Measurements from ENCODE around the gene SPP1. TPM values are rescaled to one million over a fixed set of nuclear protein-coding genes. Genes with fewer than 3 reads are reported as not detected.

The SPP1 gene
- total RNA-seq, 2 donors from 2014 or later = 0.31 to 8.8 TPM

GRCh38 chr4:87941537-87942392, 33.7 kb upstream of the SPP1 start:
- Mint-ChIP-seq H3K27ac (no peak overlapping the region), H3K27me3 (ENCODE audit: insufficient read depth) (peaks cover 2% of the 10 kb centered on the region)

GRCh38 chr4:87943660-87944149, 31.8 kb upstream of the SPP1 start:
- Histone ChIP-seq H3K4me3 (ENCODE audit: low read length) (no peak overlapping the region), H3K9me3 (ENCODE audit: control insufficient read depth, low read length) (no peaks in the 10 kb centered on the region), H3K9ac (ENCODE audit: extremely low read depth, low read length, poor library complexity, severe bottlenecking) (no peak overlapping the region), H3K27ac (ENCODE audit: low read depth, low read length) (no peak overlapping the region), H3K36me3 (ENCODE audit: control insufficient read depth, insufficient read depth, low read length) (peaks cover 4% of the 10 kb centered on the region), H3K4me1 (ENCODE audit: control insufficient read depth, insufficient read depth, low read length) (no peaks in the 10 kb centered on the region), H3K27me3 (ENCODE audit: control insufficient read depth, insufficient read depth, low read length, poor library complexity, severe bottlenecking) (no peaks in the 10 kb centered on the region)
- WGBS, 2 experiments (ENCODE audit: insufficient coverage in 1 of 2, insufficient read length in 1 of 2) = 80 to 96% methylated on average over 1 to 3 of the region's 3 CpGs
- Mint-ChIP-seq H3K9me3 (peaks cover 2% of the 10 kb centered on the region), H3K4me3 (no peak overlapping the region), H3K27ac (no peak overlapping the region), H3K27me3 (ENCODE audit: insufficient read depth) (no peaks in the 10 kb centered on the region), H3K4me1 (peaks cover 15% of the 10 kb centered on the region), H3K36me3 (ENCODE audit: low read depth) (no peaks in the 10 kb centered on the region)
- no peak for DNase-seq
- TF ChIP-seq CTCF (conservative IDR thresholded peaks at IDR 0.05) = no peak

More at GRCh38 chr4:87941537-87942392, 33.7 kb upstream of the SPP1 start:
- no peak overlapping the region for H3K27ac ChIP-seq (ENCODE audit: low read depth, low read length)
- no peak for DNase-seq
- 70 to 82% methylated on average over 2 to 5 of the region's 5 CpGs for WGBS, 2 experiments (ENCODE audit: insufficient coverage in 1 of 2, insufficient read length in 1 of 2)
- H3K9ac ChIP-seq (ENCODE audit: extremely low read depth, low read length, poor library complexity, severe bottlenecking) = no peak overlapping the region
- Mint-ChIP-seq H3K36me3 (ENCODE audit: low read depth) (no peaks in the 10 kb centered on the region), H3K4me3 (no peak overlapping the region), H3K4me1 (peaks cover 13% of the 10 kb centered on the region), H3K9me3 (peaks cover 2% of the 10 kb centered on the region)
- H3K4me3 ChIP-seq (ENCODE audit: low read length) = no peak overlapping the region
- no peaks in the 10 kb centered on the region for H3K9me3 ChIP-seq (ENCODE audit: control insufficient read depth, low read length)
- peak; percentile 13 for TF ChIP-seq CTCF (conservative IDR thresholded peaks at IDR 0.05)
- H3K36me3 ChIP-seq (ENCODE audit: control insufficient read depth, insufficient read depth, low read length) = peaks cover 4% of the 10 kb centered on the region
- no peaks in the 10 kb centered on the region for H3K4me1 ChIP-seq (ENCODE audit: control insufficient read depth, insufficient read depth, low read length)
- no peaks in the 10 kb centered on the region for H3K27me3 ChIP-seq (ENCODE audit: control insufficient read depth, insufficient read depth, low read length, poor library complexity, severe bottlenecking)

- peaks cover 2% of the 10 kb centered on the region for H3K9me3 Mint-ChIP-seq
- peaks cover 13% of the 10 kb centered on the region for H3K4me1 Mint-ChIP-seq
- Histone ChIP-seq H3K36me3 (ENCODE audit: control insufficient read depth, insufficient read depth, low read length) (peaks cover 4% of the 10 kb centered on the region), H3K27me3 (ENCODE audit: control insufficient read depth, insufficient read depth, low read length, poor library complexity, severe bottlenecking) (no peaks in the 10 kb centered on the region), H3K4me1 (ENCODE audit: control insufficient read depth, insufficient read depth, low read length) (no peaks in the 10 kb centered on the region), H3K27ac (ENCODE audit: low read depth, low read length) (no peak overlapping the region), H3K9ac (ENCODE audit: extremely low read depth, low read length, poor library complexity, severe bottlenecking) (no peak overlapping the region), H3K9me3 (ENCODE audit: control insufficient read depth, low read length) (no peaks in the 10 kb centered on the region), H3K4me3 (ENCODE audit: low read length) (no peak overlapping the region)
- no peak overlapping the region for H3K4me3 Mint-ChIP-seq
- DNase-seq = no peak
- 94 to 95% methylated on average over 8 of the region's 8 CpGs for WGBS, 2 experiments (ENCODE audit: insufficient coverage in 1 of 2, insufficient read length in 1 of 2)
- no peaks in the 10 kb centered on the region for H3K36me3 Mint-ChIP-seq (ENCODE audit: low read depth)
- H3K27me3 Mint-ChIP-seq (ENCODE audit: insufficient read depth) = no peaks in the 10 kb centered on the region
- no peak for TF ChIP-seq CTCF (conservative IDR thresholded peaks at IDR 0.05)
- no peak overlapping the region for H3K27ac Mint-ChIP-seq
Observed at GRCh38 chr4:87944967-87945366, 30.5 kb upstream of the SPP1 start.

Measured in endodermal cell (in vitro differentiated cells).